Upper lobe of right lung (tissue), 1 donor: Measurements from ENCODE around the gene UBE2S. TPM values are rescaled to one million over a fixed set of nuclear protein-coding genes. Genes with fewer than 3 reads are reported as not detected.

ENCODE experiments used
- ATAC-seq: fragments of 200-7000 bp; cut with Tn5 transposase; one replicate; pipeline ENCODE4 v1.9.1; 2020; ENCODE audit warnings: mild to moderate bottlenecking, moderate library complexity
- DNase-seq: peaks from one replicate; pipeline ENCODE4 v3.0.0-alpha.2; 2020
- H3K27ac ChIP-seq: fragments of 200-600 bp; one replicate; pipeline ENCODE4 v1.8.0; 2022
- H3K27me3 ChIP-seq: fragments of 200-600 bp; one replicate; pipeline ENCODE4 v1.8.0; 2022; ENCODE audit warnings: mild to moderate bottlenecking
- H3K36me3 ChIP-seq: fragments of 200-600 bp; one replicate; pipeline ENCODE4 v1.8.0; 2022
- H3K4me1 ChIP-seq: fragments of 200-600 bp; one replicate; pipeline ENCODE4 v1.8.0; 2022
- H3K4me3 ChIP-seq: fragments of 200-600 bp; one replicate; pipeline ENCODE4 v1.8.0; 2022; ENCODE audit warnings: mild to moderate bottlenecking
- H3K9me3 ChIP-seq: fragments of 200-600 bp; one replicate; pipeline ENCODE4 v1.8.0; 2022
- intact Hi-C: fragments of 100-400 bp; cut with DNase I; formaldehyde crosslinking; loops from one replicate; pipeline ENCODE4 v1.11.0; 2022
- total RNA-seq: library from RNA; stranded (reverse); fragmentation: NEBNext Ultra II Directional; extraction: Animal tissue kit (Norgen Biotek cat#: 25700); gene quantifications from one replicate; pipeline ENCODE4 v1.2.1, GENCODE V29; 2021
- TF ChIP-seq, protein P1 (sequence below): fragments of 200-600 bp; IDR thresholded peaks from one replicate; pipeline ENCODE4 v1.8.0; 2022; ENCODE audit warnings: antibody characterized with exemption
- donor health status: DM: no; HTN: yes; CAD: no; lungs with severe emphysema.

UBE2S gene
- total RNA-seq, 1 donor from 2014 or later = 19.5 TPM

DNA sequence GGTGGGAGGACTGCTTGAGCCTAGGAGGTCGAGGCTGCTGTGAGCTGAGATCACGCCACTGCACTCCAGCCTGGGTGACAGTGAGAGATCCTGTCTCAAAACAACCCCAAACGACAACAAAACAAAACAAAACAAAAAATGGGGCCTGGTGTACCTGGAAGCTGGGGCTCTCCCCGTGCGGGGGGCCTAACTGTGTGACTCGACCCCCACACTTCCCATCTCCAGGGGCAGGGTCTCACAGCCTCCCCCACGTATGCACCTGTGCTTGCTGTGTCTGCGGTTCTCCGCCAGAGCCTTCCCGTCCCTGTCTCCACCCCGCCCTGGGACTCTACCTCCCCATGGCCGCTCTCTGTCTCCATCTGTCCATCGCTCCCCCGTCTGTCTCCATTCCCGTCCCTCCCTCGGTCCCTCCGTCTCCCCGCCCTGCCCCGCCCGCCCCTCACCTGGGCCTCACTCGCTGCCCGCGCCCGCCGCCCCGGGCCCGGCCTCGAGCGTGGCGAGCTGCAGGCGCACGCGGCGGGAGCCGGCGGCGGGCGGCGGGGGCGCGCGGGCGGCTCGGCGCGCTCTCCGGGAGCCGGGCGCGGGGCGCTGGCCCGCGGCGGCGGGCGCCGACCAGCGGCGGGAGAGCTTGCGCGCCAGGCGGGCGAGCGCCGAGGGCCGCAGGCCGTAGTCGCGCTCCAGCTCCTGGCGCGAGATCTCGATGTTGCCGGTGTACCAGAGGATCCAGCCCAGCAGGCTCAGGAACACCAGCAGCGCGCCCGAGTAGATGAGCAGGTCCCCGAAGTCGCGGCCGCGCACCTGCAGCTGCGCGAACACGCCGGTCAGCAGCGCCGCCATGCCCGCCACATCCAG is 24.1 kb downstream of the UBE2S start:
- DNase-seq (peak; percentile 87), ATAC-seq (peak; percentile 47)
- Histone ChIP-seq H3K4me1 (peaks cover 33% of the 10 kb centered on the region), H3K4me3 (peak overlapping the region; percentile 96), H3K27me3 (no peaks in the 10 kb centered on the region), H3K9me3 (no peaks in the 10 kb centered on the region), H3K36me3 (peaks cover 18% of the 10 kb centered on the region), H3K27ac (peak overlapping the region; percentile 93)
- intact Hi-C loops = no loop called here
- TF ChIP-seq, protein P1, sequence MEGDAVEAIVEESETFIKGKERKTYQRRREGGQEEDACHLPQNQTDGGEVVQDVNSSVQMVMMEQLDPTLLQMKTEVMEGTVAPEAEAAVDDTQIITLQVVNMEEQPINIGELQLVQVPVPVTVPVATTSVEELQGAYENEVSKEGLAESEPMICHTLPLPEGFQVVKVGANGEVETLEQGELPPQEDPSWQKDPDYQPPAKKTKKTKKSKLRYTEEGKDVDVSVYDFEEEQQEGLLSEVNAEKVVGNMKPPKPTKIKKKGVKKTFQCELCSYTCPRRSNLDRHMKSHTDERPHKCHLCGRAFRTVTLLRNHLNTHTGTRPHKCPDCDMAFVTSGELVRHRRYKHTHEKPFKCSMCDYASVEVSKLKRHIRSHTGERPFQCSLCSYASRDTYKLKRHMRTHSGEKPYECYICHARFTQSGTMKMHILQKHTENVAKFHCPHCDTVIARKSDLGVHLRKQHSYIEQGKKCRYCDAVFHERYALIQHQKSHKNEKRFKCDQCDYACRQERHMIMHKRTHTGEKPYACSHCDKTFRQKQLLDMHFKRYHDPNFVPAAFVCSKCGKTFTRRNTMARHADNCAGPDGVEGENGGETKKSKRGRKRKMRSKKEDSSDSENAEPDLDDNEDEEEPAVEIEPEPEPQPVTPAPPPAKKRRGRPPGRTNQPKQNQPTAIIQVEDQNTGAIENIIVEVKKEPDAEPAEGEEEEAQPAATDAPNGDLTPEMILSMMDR = no peak

DNA sequence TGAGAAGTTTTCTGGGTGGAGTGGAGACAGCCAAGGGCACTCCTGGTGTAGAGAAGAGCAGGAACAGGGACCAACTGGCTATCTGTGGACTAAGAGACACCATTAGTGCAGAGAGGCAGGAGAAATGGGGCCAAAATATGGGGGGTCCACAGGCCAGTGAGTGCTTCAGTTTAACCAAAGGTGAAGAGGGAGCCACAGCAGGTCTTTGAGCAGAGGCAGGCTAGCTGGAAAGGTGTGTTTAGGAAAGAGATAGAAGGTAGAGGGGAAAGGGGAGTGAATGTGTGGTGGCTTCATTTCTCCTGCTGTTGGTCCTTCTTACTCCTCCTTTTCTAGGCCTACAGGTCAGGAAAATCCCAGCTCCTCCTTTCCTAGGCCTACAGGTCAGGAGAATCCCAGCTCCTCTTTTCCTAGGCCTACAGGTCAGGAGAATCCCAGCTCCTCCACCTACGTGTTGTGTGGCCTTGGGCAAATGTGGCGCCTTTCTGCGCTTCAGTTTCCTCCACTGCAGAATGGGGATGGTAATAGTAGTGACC is 25.0 kb downstream of the UBE2S start:
- no peak for ATAC-seq
- Histone ChIP-seq H3K27me3 (no peaks in the 10 kb centered on the region), H3K4me3 (no peak overlapping the region), H3K36me3 (peaks cover 8% of the 10 kb centered on the region), H3K9me3 (no peaks in the 10 kb centered on the region), H3K4me1 (peaks cover 24% of the 10 kb centered on the region), H3K27ac (no peak overlapping the region)
- no peak for DNase-seq
- intact Hi-C loops = no loop called here
- TF ChIP-seq, protein P1 = no peak

DNA sequence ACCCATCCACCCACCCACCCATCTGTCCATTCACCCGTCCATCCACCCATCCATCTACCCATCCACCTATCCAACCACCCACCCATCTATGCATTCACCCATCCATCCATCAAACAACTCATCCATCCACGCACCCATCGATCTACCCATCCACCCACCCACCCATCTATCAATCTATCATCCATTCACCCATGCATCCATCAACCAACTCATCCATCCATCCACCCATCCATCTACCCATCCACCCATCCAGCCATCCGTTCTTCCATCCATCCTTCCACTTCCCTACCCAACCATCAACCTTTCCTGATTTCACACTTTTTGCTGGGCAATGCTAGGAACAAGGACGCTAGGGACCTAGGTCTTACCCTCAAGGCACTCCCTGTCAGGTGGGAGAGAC is 25.6 kb downstream of the UBE2S start:
- Histone ChIP-seq H3K9me3 (no peaks in the 10 kb centered on the region), H3K36me3 (peaks cover 3% of the 10 kb centered on the region), H3K4me3 (no peak overlapping the region), H3K4me1 (peaks cover 18% of the 10 kb centered on the region), H3K27ac (no peak overlapping the region), H3K27me3 (no peaks in the 10 kb centered on the region)
- ATAC-seq (no peak), DNase-seq (no peak)
- intact Hi-C loops = no loop called here
- TF ChIP-seq, protein P1 = no peak

GRCh38 chr19:55379174-55379573 is 28.4 kb downstream of the UBE2S start:
- ATAC-seq (no peak), DNase-seq (no peak)
- Histone ChIP-seq H3K4me3 (no peak overlapping the region), H3K36me3 (no peaks in the 10 kb centered on the region), H3K4me1 (peaks cover 7% of the 10 kb centered on the region), H3K27me3 (peaks cover 21% of the 10 kb centered on the region), H3K27ac (no peak overlapping the region), H3K9me3 (no peaks in the 10 kb centered on the region)
- TF ChIP-seq, protein P1 = no peak
- intact Hi-C loops = no loop called here

GRCh38 chr19:55377356-55378131 is 30.0 kb downstream of the UBE2S start:
- TF ChIP-seq, protein P1 = no peak
- DNase-seq = no peak
- Histone ChIP-seq H3K27me3 (peaks cover 32% of the 10 kb centered on the region), H3K27ac (no peak overlapping the region), H3K4me3 (no peak overlapping the region), H3K36me3 (no peaks in the 10 kb centered on the region), H3K4me1 (no peaks in the 10 kb centered on the region), H3K9me3 (no peaks in the 10 kb centered on the region)
- ATAC-seq = no peak
- intact Hi-C loops = no loop called here
